Left lung (tissue), 10 donors: ENCODE results near the gene CHDH. TPM values are rescaled to one million over a fixed set of nuclear protein-coding genes. Genes with fewer than 3 reads are reported as not detected.

Experiments
- ATAC-seq: fragments of 200-7000 bp; cut with Tn5 transposase; one replicate; pipeline ENCODE4 v1.9.1; 2020; ENCODE audit warnings: moderate library complexity
- DNase-seq, 4 donors: peaks; one replicate each; pipeline ENCODE4 v3.0.0-alpha.2; 2013 to 2020
- H3K27ac ChIP-seq, 2 donors: fragments of 200-600 bp; sonication (generic) in 1 of 2; one replicate each; pipeline versions ENCODE4 v1.5.0 to v1.8.0; 2020 to 2021
- H3K27me3 ChIP-seq, 2 donors: fragments of 200-600 bp; sonication (generic) in 1 of 2; one replicate each; pipeline versions ENCODE4 v1.5.0 to v1.8.0; 2020 to 2021
- H3K36me3 ChIP-seq, 2 donors: fragments of 200-600 bp; sonication (generic) in 1 of 2; one replicate each; pipeline versions ENCODE4 v1.5.0 to v1.8.0; 2020 to 2021
- H3K4me1 ChIP-seq, 2 donors: fragments of 200-600 bp; one replicate each; pipeline ENCODE4 v1.8.0; 2021
- H3K4me3 ChIP-seq, 2 donors: fragments of 200-600 bp; sonication (generic) in 1 of 2; one replicate each; pipeline versions ENCODE4 v1.5.0 to v1.8.0; 2020 to 2021; ENCODE audit warnings: mild to moderate bottlenecking in 1 of 2
- H3K9me3 ChIP-seq, 2 donors: fragments of 200-600 bp; sonication (generic) in 1 of 2; one replicate each; pipeline versions ENCODE4 v1.5.0 to v1.8.0; 2020 to 2021
- intact Hi-C, 2 donors: fragments of 100-400 bp; cut with DNase I; formaldehyde crosslinking; loops; one replicate each; pipeline versions ENCODE4 v1.11.2 to v1.14.2; 2022
- polyA plus RNA-seq, 6 donors: library from polyadenylated mRNA; unstranded; fragments of 120-200 nt; gene quantifications; one replicate each; pipeline ENCODE4 v1.2.1, GENCODE V29; 2013; ENCODE audit not compliant: insufficient read length in 6 of 6
- total RNA-seq, 2 donors: library from RNA; stranded (reverse); fragmentation: NEBNext Ultra II Directional; extraction: Animal tissue kit (Norgen Biotek cat#: 25700); gene quantifications; one replicate each; pipeline ENCODE4 v1.2.1, GENCODE V29; 2021
- TF ChIP-seq, protein P1 (sequence below), 2 donors: fragments of 200-600 bp; sonication (generic) in 1 of 2; IDR thresholded peaks; one replicate each; pipeline versions ENCODE4 v1.5.0 to v1.8.0; 2021; ENCODE audit warnings: antibody characterized with exemption in 2 of 2
- donor health status: DM: no; HTN: yes; CAD: no.
- donor health status: DM: no; HTN: no; CAD: no.

The CHDH gene
- total and polyA plus RNA-seq, 8 donors, result 3.3 to 11.4 (median 4.3) TPM

DNA sequence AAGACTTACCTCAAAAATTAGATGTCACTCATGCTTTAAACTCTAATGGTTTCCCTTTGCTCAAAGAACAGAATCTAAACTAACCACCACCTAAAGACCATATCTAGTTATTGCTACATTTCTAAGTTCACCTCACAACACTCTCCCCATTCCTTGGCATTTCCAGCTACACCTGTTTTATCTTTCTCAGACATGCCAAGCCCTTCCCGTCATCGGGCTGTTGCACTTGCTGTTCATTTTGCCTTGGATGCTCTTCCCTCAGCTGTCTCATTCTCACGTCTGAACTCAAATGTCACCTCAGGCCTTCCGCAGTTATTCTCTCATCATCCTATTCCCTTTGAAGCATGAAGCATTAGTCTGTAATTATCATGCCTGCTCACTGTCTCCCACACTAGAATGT lies 36.8 kb upstream of the CHDH start:
- no peak overlapping the region for H3K4me3 ChIP-seq
- H3K27ac ChIP-seq, result no peak overlapping the region
- H3K27me3 ChIP-seq, result no peaks in the 10 kb centered on the region
- intact Hi-C loops, result no loop called here
- peaks cover 13 to 14% of the 10 kb centered on the region in 2 donors for H3K4me1 ChIP-seq
- H3K9me3 ChIP-seq, result no peaks in the 10 kb centered on the region
- TF ChIP-seq, protein P1, sequence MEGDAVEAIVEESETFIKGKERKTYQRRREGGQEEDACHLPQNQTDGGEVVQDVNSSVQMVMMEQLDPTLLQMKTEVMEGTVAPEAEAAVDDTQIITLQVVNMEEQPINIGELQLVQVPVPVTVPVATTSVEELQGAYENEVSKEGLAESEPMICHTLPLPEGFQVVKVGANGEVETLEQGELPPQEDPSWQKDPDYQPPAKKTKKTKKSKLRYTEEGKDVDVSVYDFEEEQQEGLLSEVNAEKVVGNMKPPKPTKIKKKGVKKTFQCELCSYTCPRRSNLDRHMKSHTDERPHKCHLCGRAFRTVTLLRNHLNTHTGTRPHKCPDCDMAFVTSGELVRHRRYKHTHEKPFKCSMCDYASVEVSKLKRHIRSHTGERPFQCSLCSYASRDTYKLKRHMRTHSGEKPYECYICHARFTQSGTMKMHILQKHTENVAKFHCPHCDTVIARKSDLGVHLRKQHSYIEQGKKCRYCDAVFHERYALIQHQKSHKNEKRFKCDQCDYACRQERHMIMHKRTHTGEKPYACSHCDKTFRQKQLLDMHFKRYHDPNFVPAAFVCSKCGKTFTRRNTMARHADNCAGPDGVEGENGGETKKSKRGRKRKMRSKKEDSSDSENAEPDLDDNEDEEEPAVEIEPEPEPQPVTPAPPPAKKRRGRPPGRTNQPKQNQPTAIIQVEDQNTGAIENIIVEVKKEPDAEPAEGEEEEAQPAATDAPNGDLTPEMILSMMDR (IDR thresholded peaks at IDR 0.05), result no peak
- no peak for ATAC-seq
- H3K36me3 ChIP-seq, result peaks cover 4 to 57% of the 10 kb centered on the region in 2 donors
- no peak for DNase-seq

DNA sequence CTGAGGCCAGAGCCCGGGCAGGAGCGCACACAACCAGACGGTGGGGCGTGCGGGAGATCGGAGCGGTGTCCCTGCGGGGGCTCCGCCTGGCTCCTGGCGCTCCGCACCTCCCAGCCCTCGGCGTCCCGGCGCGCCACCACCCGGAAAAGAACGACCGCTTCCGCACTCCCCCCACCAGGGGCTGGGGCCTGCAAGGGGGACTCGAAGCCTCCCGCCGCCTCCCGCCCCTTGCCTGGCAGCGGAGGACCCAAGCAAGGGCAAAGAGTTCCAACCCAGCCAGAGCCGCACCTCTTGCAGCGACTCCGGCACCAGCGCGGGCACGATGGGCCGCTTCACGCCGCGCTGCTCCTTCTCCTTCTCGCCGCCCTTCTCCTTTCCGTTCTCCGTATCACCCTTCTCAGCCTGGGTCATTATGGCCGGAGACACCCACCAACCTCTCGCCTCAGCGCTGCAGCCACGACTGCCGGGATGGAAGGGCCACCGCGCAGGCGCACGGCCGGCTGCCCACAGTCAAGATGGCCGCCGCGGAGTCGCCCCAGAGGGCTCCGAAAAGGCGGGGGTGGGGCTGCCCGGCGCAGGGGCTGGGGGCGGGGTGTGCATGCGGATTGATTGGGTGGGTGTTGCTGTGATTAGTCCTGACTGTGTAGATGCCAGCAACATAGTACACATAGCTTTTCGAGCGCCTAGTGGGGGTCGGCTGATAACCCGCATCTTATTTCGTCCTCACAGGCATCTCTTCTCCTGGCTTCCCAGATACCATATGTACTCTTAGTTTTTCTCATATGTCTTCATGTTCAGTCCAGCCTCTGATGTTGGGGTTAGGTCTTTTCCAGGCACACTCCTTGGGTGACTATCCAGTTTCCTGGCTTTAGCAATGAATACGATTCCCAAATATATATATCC lies 35.7 kb upstream of the CHDH start, which contains the start of gene ACTR8:
TSS of gene ACTR8 (minus strand) at position 462 of the 903 bp plus-strand sequence. CDS start at position 411, 51 bp downstream.
- peak within 1 kb of the TSS; percentile 94 for H3K4me3 ChIP-seq
- H3K4me1 ChIP-seq, result peaks cover 13 to 14% of the 10 kb centered on the region in 2 donors
- peaks cover 4 to 59% of the 10 kb centered on the region in 2 donors for H3K36me3 ChIP-seq
- no peaks in the 10 kb centered on the region for H3K27me3 ChIP-seq
- H3K27ac ChIP-seq, result peak within 1 kb of the TSS; percentile 87 to 92
- ATAC-seq (peak; percentile 99), DNase-seq (peak; percentile 88 to 96 (median 90))
- intact Hi-C loops, result no loop called here
- TF ChIP-seq, protein P1 (IDR thresholded peaks at IDR 0.05), result no peak
- no peaks in the 10 kb centered on the region for H3K9me3 ChIP-seq

DNA sequence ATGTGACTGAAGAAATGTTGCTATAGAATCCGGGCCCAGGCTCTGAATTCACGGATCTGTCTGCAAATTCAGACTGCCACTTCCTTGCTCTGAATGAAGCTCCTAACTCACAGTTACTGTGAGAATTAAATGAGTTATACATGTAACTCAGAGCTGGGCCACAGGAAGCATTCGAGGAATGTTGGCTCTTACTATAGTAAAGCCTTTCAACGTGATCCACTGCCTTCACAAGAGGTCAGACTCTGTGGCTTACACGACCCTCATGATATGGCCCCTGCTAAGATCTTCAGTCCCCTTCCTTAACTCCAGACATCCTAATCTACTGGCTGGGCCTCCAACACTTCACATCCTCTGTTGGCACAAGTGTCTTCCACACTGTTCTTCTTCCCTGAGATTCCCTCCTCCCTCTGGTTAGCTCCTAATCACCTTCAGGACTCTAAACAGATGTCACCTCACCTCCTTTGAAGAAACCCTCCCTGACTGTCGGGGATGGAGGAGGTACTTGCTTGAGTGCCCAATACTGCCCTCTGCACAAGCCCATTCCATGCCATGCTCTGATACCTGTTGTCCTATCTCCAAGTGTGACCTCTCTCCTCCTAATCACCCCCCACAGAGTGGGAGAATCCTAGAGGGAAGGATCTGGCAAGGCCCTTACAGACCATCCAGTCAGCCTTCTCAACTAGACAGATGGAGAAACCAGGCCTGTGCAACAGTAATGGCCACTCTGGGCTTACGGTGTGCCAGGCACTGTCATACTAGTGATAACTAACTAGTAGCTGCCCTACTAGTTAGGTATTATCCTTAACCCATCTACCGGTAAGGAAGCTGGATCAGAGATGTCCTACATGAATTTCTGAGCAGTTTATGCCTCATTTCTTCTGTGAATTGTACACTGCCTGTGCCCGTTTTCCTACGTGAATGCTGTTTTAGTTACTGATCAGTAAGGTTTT lies 34.5 kb upstream of the CHDH start:
- TF ChIP-seq, protein P1 (IDR thresholded peaks at IDR 0.05), result no peak
- no peak overlapping the region for H3K27ac ChIP-seq
- H3K27me3 ChIP-seq, result no peaks in the 10 kb centered on the region
- H3K4me3 ChIP-seq, result peak overlapping the region; percentile 94
- H3K4me1 ChIP-seq, result peaks cover 13 to 14% of the 10 kb centered on the region in 2 donors
- DNase-seq (no peak), ATAC-seq (no peak)
- intact Hi-C loops, result no loop called here
- no peaks in the 10 kb centered on the region for H3K9me3 ChIP-seq
- H3K36me3 ChIP-seq, result peaks cover 4 to 60% of the 10 kb centered on the region in 2 donors

DNA sequence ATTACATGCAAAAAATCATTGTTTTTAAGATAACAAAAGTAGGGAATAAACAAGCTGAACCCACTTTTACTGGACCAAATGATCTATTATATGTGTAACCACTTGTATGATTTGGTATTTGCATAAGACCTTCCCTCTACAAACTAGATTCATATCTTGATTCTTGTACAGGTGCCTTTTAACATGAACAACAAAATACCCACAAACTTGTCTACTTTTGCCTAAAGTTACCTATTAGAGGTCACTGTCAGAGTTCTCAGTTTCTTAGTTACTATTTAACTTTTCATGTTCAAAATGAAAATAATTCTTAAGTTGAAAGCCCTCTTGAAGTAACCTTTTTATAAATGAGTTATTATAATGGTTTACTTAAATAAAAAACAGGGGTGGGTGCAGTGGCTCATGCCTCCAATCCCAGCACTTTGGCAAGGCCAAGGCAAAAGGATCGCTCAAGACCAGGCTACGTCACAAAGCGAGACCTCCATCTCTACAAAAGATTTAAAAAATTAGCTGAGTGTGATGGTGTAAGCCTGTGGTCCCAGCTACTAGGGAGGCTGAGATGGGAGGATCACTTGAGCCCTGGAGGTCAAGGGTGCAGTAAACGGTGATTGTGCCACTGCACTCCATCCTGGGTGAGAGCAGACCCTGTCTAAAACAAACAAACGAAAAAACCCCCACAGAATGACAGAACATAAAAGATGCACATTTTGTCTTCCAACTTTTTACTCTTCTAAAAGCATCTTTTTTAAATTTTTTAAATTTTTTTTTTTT lies 19.7 kb upstream of the CHDH start:
- TF ChIP-seq, protein P1 (IDR thresholded peaks at IDR 0.05), result no peak
- Histone ChIP-seq H3K27me3 (no peaks in the 10 kb centered on the region), H3K4me1 (no peaks in the 10 kb centered on the region), H3K4me3 (no peak overlapping the region), H3K9me3 (no peaks in the 10 kb centered on the region), H3K36me3 (peaks cover 0 to 100% of the 10 kb centered on the region in 2 donors), H3K27ac (no peak overlapping the region)
- DNase-seq, result no peak
- intact Hi-C loops, result no loop called here
- ATAC-seq, result no peak
